ENCODE data around the gene PRM1.

Gene PRM1

DNA sequence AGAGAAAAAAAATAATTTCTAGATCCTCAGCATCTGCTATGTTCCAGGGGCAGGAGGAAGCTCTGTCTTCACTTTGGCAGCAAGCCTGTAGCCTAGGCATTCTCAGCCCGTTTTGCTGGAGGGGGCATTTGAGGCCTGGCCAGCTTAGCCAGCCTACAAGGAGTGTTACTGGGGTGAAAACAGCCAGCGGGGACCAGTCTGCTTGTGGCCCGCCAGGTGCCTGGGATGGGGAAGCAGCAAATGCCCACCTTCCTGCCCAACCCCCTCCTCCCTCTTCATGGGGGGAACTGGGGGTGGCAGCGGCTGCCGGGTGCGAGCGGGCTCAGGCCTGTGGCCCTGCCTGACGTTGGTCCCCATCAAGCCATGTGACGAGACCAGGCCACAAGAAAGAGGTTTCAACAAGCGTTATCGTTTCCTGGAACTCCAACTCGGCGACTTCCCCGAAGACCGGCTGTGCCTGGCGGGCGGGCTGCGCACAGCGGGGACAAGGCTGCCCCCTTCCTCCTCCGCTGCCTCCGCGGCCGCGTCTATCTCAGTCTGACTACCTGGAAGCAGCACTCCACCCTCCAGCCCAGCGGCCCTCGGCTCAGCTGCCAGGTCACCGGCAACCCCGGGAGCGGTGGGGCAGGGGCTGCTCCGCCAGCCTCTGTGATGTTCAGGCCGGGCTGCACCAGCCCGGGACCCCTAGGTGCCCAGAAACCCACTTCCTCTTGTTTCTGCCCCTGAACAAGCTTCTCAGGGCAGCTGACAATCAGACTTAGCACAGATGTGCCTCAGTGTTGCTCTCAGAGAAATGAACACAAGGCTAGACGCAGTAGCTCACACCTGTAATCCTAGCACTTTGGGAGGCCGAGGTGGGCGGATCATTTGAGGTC, 48.0 kb downstream of the PRM1 start:
- DNase-seq, result peak; percentile 96

DNA sequence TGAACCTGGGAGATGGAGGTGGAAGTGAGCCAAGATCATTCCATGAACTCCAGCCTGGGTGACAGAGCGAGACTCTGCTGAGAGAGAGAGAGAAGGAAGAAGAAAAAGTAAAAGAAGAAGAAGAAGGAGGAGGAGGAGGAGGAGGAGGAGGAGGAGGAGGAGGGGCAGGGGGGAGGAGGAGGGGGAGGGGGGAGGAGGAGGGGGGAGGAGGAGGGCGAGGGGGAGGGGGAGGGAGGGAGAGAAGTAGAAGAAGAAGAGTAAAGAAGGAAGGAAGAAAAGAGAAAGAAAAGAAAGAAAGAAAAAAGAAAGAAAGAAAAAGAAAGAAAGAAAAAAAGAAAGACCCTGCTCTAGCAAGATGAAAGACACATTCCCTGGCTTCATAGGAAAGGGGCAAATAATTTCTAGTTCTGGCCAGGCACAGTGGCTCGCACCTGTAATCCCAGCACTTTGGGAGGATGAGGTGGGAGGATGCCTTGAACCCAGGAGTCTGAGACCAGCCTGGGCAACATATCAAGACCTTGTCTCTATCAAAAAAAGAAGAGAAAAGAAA, 48.8 kb downstream of the PRM1 start:
- no peak for DNase-seq

DNA sequence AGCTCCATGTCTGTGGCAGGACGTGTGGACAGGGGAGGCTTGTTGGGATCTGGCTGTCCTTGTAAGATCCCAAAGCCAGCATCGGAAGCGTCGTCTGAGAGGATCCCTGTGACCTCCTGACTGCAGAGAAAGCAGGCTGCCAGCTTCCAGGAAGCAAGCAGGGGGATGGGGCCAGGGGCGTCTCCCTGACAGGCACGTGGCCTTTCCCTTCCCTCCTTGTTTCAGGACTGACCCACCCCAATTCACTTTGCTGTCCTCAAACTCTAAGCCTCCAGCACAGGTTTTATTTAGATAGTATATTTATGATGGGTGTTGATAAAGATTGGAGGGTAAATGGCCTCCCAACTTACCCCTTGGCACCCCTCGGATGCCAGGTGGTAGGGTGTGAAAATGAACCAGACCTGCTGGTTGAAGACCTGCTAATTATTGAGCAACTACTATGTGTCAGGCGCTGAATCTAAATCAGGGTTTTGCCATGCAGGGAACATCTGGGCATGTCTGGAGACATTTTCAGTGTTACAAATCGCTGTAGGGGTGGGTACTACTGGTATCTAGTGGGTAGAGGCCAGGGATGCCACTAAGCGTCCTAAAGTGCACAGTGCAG, 49.7 kb downstream of the PRM1 start:
- peak; percentile 43 for DNase-seq

All from hematopoietic multipotent progenitor cell treated with erythropoietin and hydrocortisone succinate and interleukin-3 and kit ligand, for 8 days (in vitro differentiated cells).